IMR-90 (cell line): ENCODE data around the gene CCDC63. TPM values are rescaled to one million over a fixed set of nuclear protein-coding genes. Genes with fewer than 3 reads are reported as not detected.
"Not testable (repeated sequence)": the region's sequence is repeated elsewhere in the genome, so short reads cannot be mapped to it uniquely, and the experiment has no call there.

Experiments used
- ATAC-seq: fragments of 200-7000 bp; cut with Tn5 transposase; 2 replicates; pipeline ENCODE4 v1.9.1; 2020; ENCODE audit warnings: low read depth, mild to moderate bottlenecking, moderate library complexity
- BruUV-seq: library from RNA; stranded (reverse); fragments of 400-500 nt; replicated peaks from 2 replicates; lab custom pipeline; 2021; lab: Mats Ljungman, UMichigan
- CTCF ChIA-PET: fragments of 300-600 bp; formaldehyde crosslinking; extraction: SDS; loops from one replicate; lab custom pipeline; 2021; ENCODE audit warnings: antibody characterized with exemption; lab: Yijun Ruan, JAX
- POLR2A ChIA-PET: fragments of 300-600 bp; sonication (Branson Sonifier 250); formaldehyde crosslinking; loops from one replicate; lab custom pipeline; 2022; ENCODE audit warnings: antibody characterized with exemption; ENCODE audit not compliant: unreplicated experiment; lab: Charles Lee
- DNase-seq: peaks from one replicate; pipeline ENCODE4 v3.0.0; 2013
- H2AFZ ChIP-seq: replicated peaks from 2 replicates; pipeline ENCODE3; 2013; ENCODE audit warnings: low read length, mild to moderate bottlenecking; ENCODE audit not compliant: poor library complexity
- H2AK5ac ChIP-seq: 2 replicates; pipeline ENCODE4 v1.6.1; 2013; ENCODE audit warnings: low read depth, low read length, inconsistent platforms
- H2AK9ac ChIP-seq: replicated peaks from 2 replicates; pipeline ENCODE3; 2013; ENCODE audit warnings: mild to moderate bottlenecking, low read depth, low read length, moderate library complexity; ENCODE audit not compliant: poor library complexity
- H2BK120ac ChIP-seq: 2 replicates; pipeline ENCODE4 v1.6.1; 2013; ENCODE audit warnings: low read depth, low read length, inconsistent platforms
- H2BK15ac ChIP-seq: 3 replicates; pipeline ENCODE4 v1.6.1; 2013; ENCODE audit warnings: low read depth, low read length, inconsistent platforms
- H2BK20ac ChIP-seq: 2 replicates; pipeline ENCODE4 v1.6.1; 2013; ENCODE audit warnings: low read depth, mild to moderate bottlenecking, inconsistent platforms, low read length, moderate library complexity
- H2BK5ac ChIP-seq: 2 replicates; pipeline ENCODE4 v1.6.1; 2013; ENCODE audit warnings: mild to moderate bottlenecking, low read depth, low read length, inconsistent platforms; ENCODE audit not compliant: poor library complexity, severe bottlenecking
- H3K14ac ChIP-seq: replicated peaks from 2 replicates; pipeline ENCODE4 v1.6.1; 2013; ENCODE audit warnings: low read depth, low read length, inconsistent platforms
- H3K18ac ChIP-seq: 2 replicates; pipeline ENCODE4 v1.6.1; 2013; ENCODE audit warnings: low read depth, low read length, control low read depth
- H3K23ac ChIP-seq: 2 replicates; pipeline ENCODE4 v1.6.1; 2013; ENCODE audit warnings: low read depth, low read length, inconsistent platforms
- H3K27ac ChIP-seq: 2 replicates; pipeline ENCODE4 v1.5.1; 2013; ENCODE audit warnings: mild to moderate bottlenecking, control low read depth, low read length; ENCODE audit not compliant: insufficient read depth
- H3K27me3 ChIP-seq: 2 replicates; pipeline ENCODE4 v1.6.1; 2013; ENCODE audit warnings: low read length; ENCODE audit not compliant: control insufficient read depth, insufficient read depth
- H3K36me3 ChIP-seq: 2 replicates; pipeline ENCODE4 v1.6.1; 2013; ENCODE audit warnings: low read length, mixed read lengths; ENCODE audit not compliant: control insufficient read depth, insufficient read depth
- H3K4ac ChIP-seq: 2 replicates; pipeline ENCODE4 v1.6.1; 2013; ENCODE audit warnings: low read depth, low read length, inconsistent platforms
- H3K4me1 ChIP-seq: 2 replicates; pipeline ENCODE4 v1.6.1; 2013; ENCODE audit warnings: low read length, mixed read lengths; ENCODE audit not compliant: control insufficient read depth, insufficient read depth
- H3K4me2 ChIP-seq: 2 replicates; pipeline ENCODE4 v1.6.1; 2013; ENCODE audit warnings: low read depth, mild to moderate bottlenecking, control low read depth, low read length, moderate library complexity
- H3K4me3 ChIP-seq: 2 replicates; pipeline ENCODE4 v1.5.1; 2013; ENCODE audit warnings: low read depth, mild to moderate bottlenecking, control low read depth, low read length, moderate library complexity; ENCODE audit not compliant: insufficient read depth
- H3K56ac ChIP-seq: 2 replicates; pipeline ENCODE4 v1.6.1; 2013; ENCODE audit warnings: low read length, inconsistent platforms; ENCODE audit not compliant: insufficient read depth; ENCODE audit errors: extremely low read depth
- H3K79me1 ChIP-seq, 2 experiments: 2 replicates each; pipeline ENCODE4 v1.6.1; 2013; ENCODE audit warnings: low read length in 2 of 2, inconsistent platforms in 1 of 2, low read depth in 1 of 2
- H3K9ac ChIP-seq: 2 replicates; pipeline ENCODE4 v1.6.1; 2013; ENCODE audit warnings: low read depth, low read length, control low read depth
- H3K9me1 ChIP-seq: 2 replicates; pipeline ENCODE4 v1.6.1; 2013; ENCODE audit warnings: low read length, inconsistent platforms; ENCODE audit not compliant: insufficient read depth
- H3K9me3 ChIP-seq: 2 replicates; pipeline ENCODE4 v1.6.1; 2013; ENCODE audit warnings: low read length; ENCODE audit not compliant: control insufficient read depth, insufficient read depth
- H4K20me1 ChIP-seq: 2 replicates; pipeline ENCODE4 v1.6.1; 2013; ENCODE audit warnings: low read length, inconsistent platforms; ENCODE audit not compliant: insufficient read depth
- H4K5ac ChIP-seq: 2 replicates; pipeline ENCODE4 v1.6.1; 2013; ENCODE audit warnings: mild to moderate bottlenecking, low read depth, low read length, control low read depth
- H4K8ac ChIP-seq, 2 experiments: 2 replicates each; pipeline ENCODE4 v1.6.1; 2013; ENCODE audit warnings: low read depth in 2 of 2, low read length in 2 of 2, control low read depth in 1 of 2, inconsistent platforms in 1 of 2
- H4K91ac ChIP-seq: 2 replicates; pipeline ENCODE4 v1.6.1; 2013; ENCODE audit warnings: low read depth, low read length, inconsistent platforms; ENCODE audit not compliant: insufficient read depth
- WGBS, 2 experiments: methylation state at CpG; one replicate each; pipeline versions ENCODE4 v1.1.5 to v1.1.7; 2013; ENCODE audit warnings: missing lambda C conversion rate in 2 of 2; ENCODE audit not compliant: insufficient read length in 1 of 2; ENCODE audit errors: extremely low coverage in 2 of 2; 5-methylcytosine and 5-hydroxymethylcytosine counted together
- dilution Hi-C: fragments of 300-500 bp; cut with HindIII; formaldehyde crosslinking; loops from one replicate; pipeline ENCODE4 v1.14.3; 2018; ENCODE audit warnings: low sequenced_read_pairs; ENCODE audit not compliant: unreplicated experiment
- in situ Hi-C: fragments of 300-500 bp; cut with MboI; formaldehyde crosslinking; loops from 3 replicates; pipeline ENCODE4 v1.14.3; 2019; ENCODE audit warnings: low sequenced_read_pairs, inconsistent platforms, mixed read lengths
- intact Hi-C: fragments of 100-400 bp; cut with micrococcal nuclease; formaldehyde crosslinking; loops from 2 replicates; pipeline ENCODE4 v1.10.0; 2022
- polyA plus RNA-seq, 3 experiments: library from polyadenylated mRNA; depleted of rRNA; stranded (reverse); fragments of >200 nt; gene quantifications; 2 replicates each; pipeline ENCODE4 v1.2.3, GENCODE V29; 2012; ENCODE audit warnings: low replicate concordance in 1 of 3
- total RNA-seq: library from RNA; depleted of rRNA; stranded (reverse); fragments of >200 nt; gene quantifications from 2 replicates; pipeline ENCODE4 v1.2.3, GENCODE V29; 2012

CCDC63 gene
- total and polyA plus RNA-seq, 2 of the 4 experiments (the other 2 are of a cell fraction): not detected

DNA sequence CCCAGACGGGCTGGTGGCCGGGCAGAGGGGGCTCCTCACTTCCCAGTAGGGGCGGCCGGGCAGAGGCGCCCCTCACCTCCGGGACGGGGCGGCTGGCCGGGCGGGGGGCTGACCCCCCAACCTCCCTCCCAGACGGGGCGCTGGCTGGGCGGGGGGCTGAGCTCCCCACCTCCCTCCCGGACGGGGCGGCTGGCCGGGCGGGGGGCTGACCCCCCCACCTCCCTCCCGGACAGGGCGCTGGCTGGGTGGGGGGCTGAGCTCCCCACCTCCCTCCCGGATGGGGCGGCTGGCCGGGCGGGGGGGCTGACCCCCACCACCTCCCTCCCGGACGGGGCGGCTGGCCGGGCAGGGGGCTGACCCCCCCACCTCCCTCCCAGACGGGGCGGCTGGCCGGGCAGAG lies 103.7 kb downstream of the CCDC63 start:
- H3K36me3 ChIP-seq, H2BK15ac ChIP-seq, H2BK20ac ChIP-seq, H2AK9ac ChIP-seq, H3K27me3 ChIP-seq, H3K14ac ChIP-seq, intact Hi-C loops, H3K79me1 ChIP-seq, H2BK120ac ChIP-seq, H3K9me3 ChIP-seq, H3K9me1 ChIP-seq, H3K4me3 ChIP-seq, BruUV-seq, dilution Hi-C loops, ATAC-seq, H3K18ac ChIP-seq, H4K91ac ChIP-seq, CTCF ChIA-PET, in situ Hi-C loops, H3K56ac ChIP-seq, H3K23ac ChIP-seq, H2AK5ac ChIP-seq, H3K27ac ChIP-seq, H2BK5ac ChIP-seq, H3K4me1 ChIP-seq, H4K5ac ChIP-seq, H4K8ac ChIP-seq, H3K9ac ChIP-seq, H4K20me1 ChIP-seq, H3K4ac ChIP-seq, H3K4me2 ChIP-seq, POLR2A ChIA-PET, H2AFZ ChIP-seq, DNase-seq: not testable (repeated sequence)
- WGBS, 2 experiments: no CpG with 5 or more reads among the region's 31 CpGs

- H4K5ac ChIP-seq, H3K79me1 ChIP-seq, H3K14ac ChIP-seq, H4K91ac ChIP-seq, H3K36me3 ChIP-seq, H3K4me3 ChIP-seq, intact Hi-C loops, H4K8ac ChIP-seq, H3K4me1 ChIP-seq, H3K27ac ChIP-seq, H4K20me1 ChIP-seq, H3K18ac ChIP-seq, H2BK5ac ChIP-seq, H3K9me1 ChIP-seq, DNase-seq, POLR2A ChIA-PET, H3K9ac ChIP-seq, dilution Hi-C loops, ATAC-seq, H3K27me3 ChIP-seq, H3K4ac ChIP-seq, in situ Hi-C loops, BruUV-seq, H3K23ac ChIP-seq, H2BK120ac ChIP-seq, H2AK9ac ChIP-seq, H2AK5ac ChIP-seq, H3K56ac ChIP-seq, H2BK20ac ChIP-seq, H2AFZ ChIP-seq, H3K4me2 ChIP-seq, H3K9me3 ChIP-seq, CTCF ChIA-PET, H2BK15ac ChIP-seq: not testable (repeated sequence)
- WGBS, 2 experiments: no CpG with 5 or more reads among the region's 31 CpGs
Measured at GRCh38 chr12:110950867-110951266, 104.1 kb downstream of the CCDC63 start.
